Transverse colon (tissue), 4 donors: ENCODE results near the gene RAPGEF3.

Source experiments
- CTCF ChIP-seq, 5 experiments: fragments of 200-600 bp in 3 of 5; fragments of 450-650 bp in 2 of 5; sonication (generic) in 3 of 5; IDR thresholded peaks; 1 replicate in 2 of 5; 2 replicates in 3 of 5; pipeline ENCODE4 v1.5.1; 2016 to 2017; ENCODE audit warnings: antibody characterized with exemption in 5 of 5, inconsistent platforms in 3 of 5, mild to moderate bottlenecking in 2 of 5, moderate library complexity in 1 of 5
- POLR2A ChIP-seq: fragments of 450-650 bp; IDR thresholded peaks from one replicate; pipeline ENCODE4 v1.6.1; 2016; ENCODE audit warnings: antibody characterized with exemption, mild to moderate bottlenecking, moderate library complexity
- POLR2AphosphoS5 ChIP-seq, 3 donors: sonication (generic); formaldehyde crosslinking; IDR thresholded peaks; one replicate each; pipeline ENCODE4 v1.6.1; 2016; ENCODE audit warnings: antibody characterized with exemption in 3 of 3

- TF ChIP-seq CTCF (IDR thresholded peaks at IDR 0.05) (no peak), POLR2AphosphoS5 (IDR thresholded peaks at IDR 0.05) (no peak), POLR2A (no peak)
Measured at GRCh38 chr12:47755655-47756562, 2.8 kb downstream of the RAPGEF3 start.
